Effector CD4-positive, alpha-beta T cell (primary cell): ENCODE measurements around the gene ARAP1.

Experiments used
- DNase-seq: peaks from one replicate; pipeline ENCODE4 v3.0.0-alpha.2; 2020

Gene ARAP1

GRCh38 chr11:72779495-72780128 is 27.4 kb upstream of the ARAP1 start:
- DNase-seq = no peak

- no peak for DNase-seq
These were observed 26.6 kb upstream of the ARAP1 start for GRCh38 chr11:72778535-72779494.

GRCh38 chr11:72777755-72778278 is 25.6 kb upstream of the ARAP1 start:
- DNase-seq = no peak

- no peak for DNase-seq
These were observed 24.9 kb upstream of the ARAP1 start for GRCh38 chr11:72776844-72777754.

GRCh38 chr11:72776117-72776843 is 24.1 kb upstream of the ARAP1 start:
- no peak for DNase-seq

GRCh38 chr11:72775288-72776110 is 23.3 kb upstream of the ARAP1 start:
- no peak for DNase-seq

GRCh38 chr11:72774499-72774898 is 22.3 kb upstream of the ARAP1 start:
- no peak for DNase-seq

- no peak for DNase-seq
These were observed 21.5 kb upstream of the ARAP1 start for GRCh38 chr11:72773696-72774095.

GRCh38 chr11:72773291-72773690 is 21.1 kb upstream of the ARAP1 start:
- DNase-seq = no peak

GRCh38 chr11:72772059-72772458 is 19.9 kb upstream of the ARAP1 start:
- DNase-seq = no peak

GRCh38 chr11:72771507-72771906 is 19.3 kb upstream of the ARAP1 start:
- no peak for DNase-seq

- no peak for DNase-seq
These were observed 18.6 kb upstream of the ARAP1 start for GRCh38 chr11:72770799-72771198.

- DNase-seq = no peak
These were observed 17.5 kb upstream of the ARAP1 start for GRCh38 chr11:72769680-72770079.

- DNase-seq = no peak
These were observed 16.4 kb upstream of the ARAP1 start for GRCh38 chr11:72768581-72768980.

- no peak for DNase-seq
These were observed 15.2 kb upstream of the ARAP1 start for GRCh38 chr11:72767203-72768062.

- DNase-seq = no peak
These were observed 14.1 kb upstream of the ARAP1 start for GRCh38 chr11:72766152-72766902.

- no peak for DNase-seq
These were observed 12.3 kb upstream of the ARAP1 start for GRCh38 chr11:72764503-72764902.

- no peak for DNase-seq
These were observed 11.6 kb upstream of the ARAP1 start for GRCh38 chr11:72763823-72764222.

- no peak for DNase-seq
These were observed 10.6 kb upstream of the ARAP1 start for GRCh38 chr11:72762641-72763304.
